ENCODE data around the gene PCDHGA5.
A peak's percentile ranks its signal among the peaks of the same experiment; 100 is the strongest.
"Not testable (repeated sequence)": the region's sequence is repeated elsewhere in the genome, so short reads cannot be mapped to it uniquely, and the experiment has no call there.

PCDHGA5 gene

DNA sequence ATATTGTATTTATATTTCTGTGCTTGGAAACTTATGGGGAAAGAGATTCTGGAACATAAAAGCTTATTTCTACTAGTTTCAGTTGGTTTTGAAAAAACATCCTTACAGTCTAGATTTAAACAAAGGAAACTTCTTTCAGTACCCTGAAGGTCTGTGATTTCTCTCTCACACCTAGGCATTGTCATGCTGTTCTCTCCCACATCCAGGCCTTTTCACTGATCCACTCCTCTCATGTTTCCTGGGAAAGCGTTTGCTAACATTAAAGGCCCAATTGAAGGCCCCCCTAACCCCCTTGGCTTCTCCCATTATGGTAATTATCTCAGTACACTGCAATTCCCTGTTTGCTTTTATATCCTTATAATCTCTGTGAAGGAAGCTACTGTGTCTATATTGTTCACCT lies 21.2 kb upstream of the PCDHGA5 start:
- DNase-seq = no peak
- peaks cover 66% of the 10 kb centered on the region for H3K9me3 Mint-ChIP-seq
- peaks cover 24% of the 10 kb centered on the region for H3K36me3 Mint-ChIP-seq (ENCODE audit: low read depth)
- no peak overlapping the region for H3K27ac Mint-ChIP-seq
- H3K27me3 Mint-ChIP-seq = peaks cover 94% of the 10 kb centered on the region
- peaks cover 4% of the 10 kb centered on the region for H3K4me1 Mint-ChIP-seq (ENCODE audit: low read depth)
- H3K4me3 Mint-ChIP-seq = no peak overlapping the region

DNA sequence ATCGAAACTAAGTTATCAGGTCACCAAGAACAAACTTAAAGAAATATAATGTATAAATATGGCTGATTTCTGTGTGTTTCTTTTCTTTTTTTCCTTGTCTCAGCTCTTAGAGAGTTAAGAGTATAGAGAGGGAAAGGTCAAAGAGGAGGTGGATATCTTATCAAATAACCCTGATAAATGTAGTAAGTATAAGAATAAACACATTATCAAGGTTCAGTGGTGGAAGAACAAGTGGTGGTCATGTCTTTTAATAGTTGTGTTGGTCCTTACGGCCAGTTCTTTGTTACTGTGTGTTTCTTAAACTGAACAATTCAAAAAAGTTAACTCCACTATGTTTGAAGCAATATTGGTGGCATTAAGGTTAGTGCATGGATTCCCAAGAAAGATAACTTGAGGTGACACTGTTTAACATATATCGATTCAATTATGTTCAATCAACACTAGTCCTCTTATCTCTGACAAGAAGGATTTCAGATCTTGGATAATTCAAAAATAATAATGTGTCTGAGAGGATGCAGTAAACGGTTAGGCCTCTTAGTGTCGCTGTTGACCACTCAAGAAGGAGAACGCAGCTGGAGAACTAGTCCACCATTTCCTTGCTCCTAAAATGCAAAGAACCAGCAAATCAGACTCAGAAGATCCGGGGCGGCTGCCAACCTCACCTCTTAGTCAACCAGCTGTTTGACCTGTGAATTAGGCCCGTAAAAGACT lies 20.6 kb upstream of the PCDHGA5 start, which contains the start of gene PCDHGA3:
Gene PCDHGA3 (plus strand): TSS at position 588 of the 711 bp plus-strand sequence. CDS start 205 bp downstream, outside the sequence.
- Mint-ChIP-seq H3K9me3 (peaks cover 63% of the 10 kb centered on the region), H3K27ac (no peak within 1 kb of the TSS), H3K4me3 (peak within 1 kb of the TSS; percentile 48), H3K4me1 (ENCODE audit: low read depth) (peaks cover 4% of the 10 kb centered on the region), H3K36me3 (ENCODE audit: low read depth) (peaks cover 23% of the 10 kb centered on the region), H3K27me3 (peaks cover 92% of the 10 kb centered on the region)
- no peak for DNase-seq

DNA sequence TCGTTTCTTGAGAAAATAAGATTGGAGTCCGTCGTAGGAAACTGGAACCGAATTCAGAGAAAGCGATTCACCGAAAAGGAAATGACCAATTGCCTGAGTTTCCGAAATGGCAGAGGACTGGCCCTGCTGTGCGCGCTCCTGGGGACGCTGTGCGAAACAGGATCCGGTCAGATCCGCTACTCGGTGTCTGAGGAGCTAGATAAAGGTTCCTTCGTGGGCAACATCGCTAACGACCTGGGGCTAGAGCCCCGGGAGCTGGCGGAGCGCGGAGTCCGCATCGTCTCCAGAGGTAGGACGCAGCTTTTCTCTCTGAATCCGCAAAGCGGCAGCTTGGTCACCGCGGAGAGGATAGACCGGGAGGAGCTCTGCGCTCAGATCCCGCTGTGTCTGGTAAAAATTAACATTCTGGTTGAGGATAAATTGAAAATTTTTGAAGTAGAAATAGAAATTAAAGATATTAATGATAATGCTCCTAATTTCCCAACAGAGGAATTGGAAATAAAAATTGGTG lies 20.0 kb upstream of the PCDHGA5 start:
- peaks cover 20% of the 10 kb centered on the region for H3K36me3 Mint-ChIP-seq (ENCODE audit: low read depth)
- H3K9me3 Mint-ChIP-seq = peaks cover 63% of the 10 kb centered on the region
- H3K4me3 Mint-ChIP-seq = peak overlapping the region; percentile 48
- DNase-seq = no peak
- H3K4me1 Mint-ChIP-seq (ENCODE audit: low read depth) = peaks cover 4% of the 10 kb centered on the region
- no peak overlapping the region for H3K27ac Mint-ChIP-seq
- peaks cover 92% of the 10 kb centered on the region for H3K27me3 Mint-ChIP-seq

DNA sequence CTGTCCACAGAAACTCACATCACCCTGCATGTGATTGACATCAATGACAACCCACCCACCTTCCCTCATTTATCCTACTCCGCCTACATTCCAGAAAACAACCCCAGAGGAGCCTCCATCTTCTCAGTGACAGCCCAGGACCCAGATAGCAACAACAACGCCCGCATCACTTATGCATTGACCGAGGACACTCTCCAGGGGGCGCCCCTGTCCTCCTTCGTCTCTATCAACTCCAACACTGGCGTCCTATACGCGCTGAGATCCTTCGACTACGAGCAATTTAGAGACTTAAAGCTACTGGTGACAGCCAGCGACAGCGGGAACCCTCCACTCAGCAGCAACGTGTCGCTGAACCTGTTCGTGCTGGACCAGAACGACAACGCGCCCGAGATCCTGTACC lies 18.6 kb upstream of the PCDHGA5 start:
- H3K9me3 Mint-ChIP-seq = peaks cover 58% of the 10 kb centered on the region
- H3K4me1 Mint-ChIP-seq (ENCODE audit: low read depth) = peaks cover 4% of the 10 kb centered on the region

DNA sequence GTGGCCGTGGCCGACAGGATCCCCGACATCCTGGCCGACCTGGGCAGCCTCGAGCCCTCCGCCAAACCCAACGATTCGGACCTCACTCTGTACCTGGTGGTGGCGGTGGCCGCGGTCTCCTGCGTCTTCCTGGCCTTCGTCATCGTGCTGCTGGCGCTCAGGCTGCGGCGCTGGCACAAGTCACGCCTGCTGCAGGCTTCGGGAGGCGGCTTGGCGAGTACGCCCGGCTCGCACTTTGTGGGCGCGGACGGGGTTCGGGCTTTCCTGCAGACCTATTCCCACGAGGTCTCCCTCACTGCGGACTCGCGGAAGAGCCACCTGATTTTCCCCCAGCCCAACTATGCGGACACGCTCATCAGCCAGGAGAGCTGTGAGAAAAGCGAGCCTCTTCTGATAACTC lies 17.9 kb upstream of the PCDHGA5 start:
- Mint-ChIP-seq H3K9me3 (peaks cover 62% of the 10 kb centered on the region), H3K36me3 (ENCODE audit: low read depth) (peaks cover 14% of the 10 kb centered on the region), H3K27me3 (peaks cover 91% of the 10 kb centered on the region)
- H3K4me1 Mint-ChIP-seq (ENCODE audit: low read depth); DNase-seq; H3K27ac Mint-ChIP-seq; H3K4me3 Mint-ChIP-seq: not testable (repeated sequence)

More for the DNA sequence above, 18.6 kb upstream of the PCDHGA5 start:
- Mint-ChIP-seq H3K27ac (no peak overlapping the region), H3K36me3 (ENCODE audit: low read depth) (peaks cover 15% of the 10 kb centered on the region), H3K4me3 (no peak overlapping the region), H3K27me3 (peaks cover 89% of the 10 kb centered on the region)
- DNase-seq = no peak

DNA sequence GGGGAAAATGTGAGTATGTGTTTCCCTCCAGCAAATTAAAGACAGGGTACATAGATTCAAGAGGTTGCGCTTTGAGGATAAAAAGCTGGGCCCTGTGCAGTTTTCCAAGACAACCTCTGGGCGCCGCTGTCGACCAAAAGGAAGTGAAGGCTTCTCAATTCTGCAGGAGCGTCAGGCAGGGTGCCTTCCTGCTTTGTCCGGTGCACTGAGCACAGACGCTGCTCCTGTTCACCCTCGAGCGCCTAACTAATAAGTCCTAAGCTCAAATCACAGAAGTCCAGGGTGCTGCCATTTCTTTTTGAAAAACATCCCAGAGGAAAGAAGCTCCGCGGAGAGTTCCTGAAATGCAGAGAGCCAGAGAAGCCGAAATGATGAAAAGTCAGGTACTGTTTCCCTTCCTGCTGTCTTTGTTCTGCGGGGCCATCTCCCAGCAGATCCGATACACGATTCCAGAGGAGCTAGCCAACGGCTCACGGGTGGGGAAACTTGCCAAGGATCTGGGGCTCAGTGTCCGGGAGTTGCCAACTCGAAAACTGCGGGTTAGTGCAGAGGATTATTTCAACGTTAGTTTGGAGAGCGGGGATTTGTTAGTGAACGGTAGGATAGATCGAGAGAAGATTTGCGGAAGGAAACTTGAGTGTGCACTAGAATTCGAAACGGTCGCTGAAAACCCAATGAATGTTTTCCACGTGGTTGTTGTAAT lies 13.9 kb upstream of the PCDHGA5 start, which contains the start of gene PCDHGB1:
Gene PCDHGB1 (plus strand): TSS at position 183 of the 703 bp plus-strand sequence. CDS start 162 bp downstream, at position 345.
- Mint-ChIP-seq H3K4me3 (peak within 1 kb of the TSS; percentile 47), H3K27ac (no peak within 1 kb of the TSS), H3K4me1 (ENCODE audit: low read depth) (no peaks in the 10 kb centered on the region), H3K27me3 (peaks cover 89% of the 10 kb centered on the region), H3K36me3 (ENCODE audit: low read depth) (peaks cover 8% of the 10 kb centered on the region), H3K9me3 (peaks cover 38% of the 10 kb centered on the region)
- no peak for DNase-seq

GRCh38 chr5:141351591-141351990 lies 12.4 kb upstream of the PCDHGA5 start:
- Mint-ChIP-seq H3K4me1 (ENCODE audit: low read depth) (no peaks in the 10 kb centered on the region), H3K36me3 (ENCODE audit: low read depth) (peaks cover 7% of the 10 kb centered on the region), H3K4me3 (no peak overlapping the region), H3K9me3 (peaks cover 46% of the 10 kb centered on the region), H3K27me3 (peaks cover 92% of the 10 kb centered on the region), H3K27ac (no peak overlapping the region)
- DNase-seq = no peak

GRCh38 chr5:141354900-141355469 lies 9.0 kb upstream of the PCDHGA5 start, which contains the start of gene PCDHGA4:
Gene PCDHGA4 (plus strand): TSS chr5:141355021. CDS start chr5:141355108, 87 bp downstream.
- Mint-ChIP-seq H3K4me3 (no peak within 1 kb of the TSS), H3K36me3 (ENCODE audit: low read depth) (peaks cover 7% of the 10 kb centered on the region), H3K27ac (no peak within 1 kb of the TSS), H3K9me3 (peaks cover 40% of the 10 kb centered on the region), H3K4me1 (ENCODE audit: low read depth) (peaks cover 2% of the 10 kb centered on the region), H3K27me3 (peaks cover 93% of the 10 kb centered on the region)
- DNase-seq = no peak

DNA sequence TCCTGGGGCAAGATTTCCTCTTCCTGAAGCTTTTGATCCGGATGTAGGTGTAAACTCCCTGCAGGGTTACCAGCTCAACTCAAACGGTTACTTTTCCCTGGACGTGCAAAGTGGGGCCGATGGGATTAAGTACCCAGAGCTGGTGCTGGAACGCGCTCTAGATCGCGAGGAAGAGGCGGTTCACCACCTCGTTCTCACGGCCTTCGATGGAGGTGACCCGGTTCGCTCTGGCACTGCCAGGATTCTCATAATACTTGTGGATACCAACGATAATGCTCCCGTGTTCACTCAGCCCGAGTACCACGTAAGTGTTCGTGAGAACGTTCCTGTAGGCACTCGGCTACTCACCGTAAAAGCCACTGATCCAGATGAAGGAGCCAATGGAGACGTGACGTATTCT lies 8.3 kb upstream of the PCDHGA5 start:
- Mint-ChIP-seq H3K27ac (no peak overlapping the region), H3K27me3 (peaks cover 93% of the 10 kb centered on the region), H3K36me3 (ENCODE audit: low read depth) (peaks cover 10% of the 10 kb centered on the region), H3K9me3 (peaks cover 36% of the 10 kb centered on the region), H3K4me1 (ENCODE audit: low read depth) (peaks cover 2% of the 10 kb centered on the region), H3K4me3 (no peak overlapping the region)
- DNase-seq = no peak

- DNase-seq = no peak
- H3K27me3 Mint-ChIP-seq = peaks cover 93% of the 10 kb centered on the region
Measured at GRCh38 chr5:141356133-141356532, 7.8 kb upstream of the PCDHGA5 start.

DNA sequence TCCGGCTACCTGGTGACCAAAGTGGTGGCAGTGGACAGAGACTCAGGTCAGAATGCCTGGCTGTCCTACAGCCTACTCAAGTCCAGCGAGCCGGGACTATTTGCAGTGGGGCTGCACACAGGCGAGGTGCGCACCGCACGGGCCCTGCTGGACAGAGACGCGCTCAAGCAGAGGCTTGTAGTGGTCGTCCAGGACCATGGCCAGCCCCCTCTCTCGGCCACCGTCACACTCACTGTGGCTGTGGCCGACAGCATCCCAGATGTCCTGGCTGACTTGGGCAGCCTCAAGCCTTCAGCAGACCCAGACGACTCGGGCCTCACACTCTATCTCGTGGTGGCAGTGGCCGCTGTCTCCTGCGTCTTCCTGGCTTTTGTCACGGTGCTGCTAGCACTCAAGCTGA lies 7.0 kb upstream of the PCDHGA5 start:
- H3K27ac Mint-ChIP-seq = no peak overlapping the region
- H3K36me3 Mint-ChIP-seq (ENCODE audit: low read depth) = peaks cover 17% of the 10 kb centered on the region
- peaks cover 91% of the 10 kb centered on the region for H3K27me3 Mint-ChIP-seq
- H3K4me1 Mint-ChIP-seq (ENCODE audit: low read depth) = peaks cover 2% of the 10 kb centered on the region
- peaks cover 41% of the 10 kb centered on the region for H3K9me3 Mint-ChIP-seq
- DNase-seq = no peak
- H3K4me3 Mint-ChIP-seq = no peak overlapping the region

More at GRCh38 chr5:141356133-141356532, 7.8 kb upstream of the PCDHGA5 start:
- Mint-ChIP-seq H3K9me3 (peaks cover 37% of the 10 kb centered on the region), H3K27ac (no peak overlapping the region), H3K36me3 (ENCODE audit: low read depth) (peaks cover 14% of the 10 kb centered on the region), H3K4me3 (no peak overlapping the region), H3K4me1 (ENCODE audit: low read depth) (peaks cover 2% of the 10 kb centered on the region)

DNA sequence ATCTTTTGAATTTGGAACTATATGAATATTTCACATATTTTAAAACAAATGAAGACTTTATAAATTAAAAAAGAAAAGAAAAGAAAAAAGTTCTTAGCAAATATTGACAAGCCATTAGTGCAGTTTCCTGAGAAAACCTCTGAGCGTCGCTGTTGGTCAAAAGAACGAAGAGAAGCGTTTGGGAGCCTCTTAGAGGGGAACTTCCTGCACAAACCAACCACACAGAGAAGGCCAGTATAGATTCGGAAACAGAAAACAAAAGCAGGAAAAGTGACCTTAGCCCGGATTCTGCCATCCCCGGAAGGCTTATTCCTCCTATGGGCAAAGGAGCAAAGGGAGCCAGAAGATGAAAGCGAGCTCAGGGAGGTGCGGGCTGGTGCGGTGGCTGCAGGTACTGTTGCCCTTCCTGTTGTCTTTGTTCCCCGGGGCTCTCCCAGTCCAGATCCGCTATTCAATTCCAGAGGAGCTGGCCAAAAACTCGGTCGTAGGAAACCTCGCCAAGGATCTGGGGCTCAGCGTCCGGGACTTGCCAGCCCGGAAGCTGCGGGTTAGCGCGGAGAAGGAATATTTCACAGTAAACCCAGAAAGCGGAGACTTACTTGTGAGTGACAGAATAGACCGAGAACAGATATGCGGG lies 4.1 kb upstream of the PCDHGA5 start, which contains the start of gene PCDHGB2:
Gene PCDHGB2 (plus strand): TSS at position 205 of the 637 bp plus-strand sequence. CDS start 142 bp downstream, at position 347.
- no peak within 1 kb of the TSS for H3K27ac Mint-ChIP-seq
- H3K4me3 Mint-ChIP-seq = peak within 1 kb of the TSS; percentile 50
- H3K4me1 Mint-ChIP-seq (ENCODE audit: low read depth) = peaks cover 2% of the 10 kb centered on the region
- DNase-seq = no peak
- H3K27me3 Mint-ChIP-seq = peaks cover 93% of the 10 kb centered on the region
- peaks cover 27% of the 10 kb centered on the region for H3K36me3 Mint-ChIP-seq (ENCODE audit: low read depth)
- peaks cover 59% of the 10 kb centered on the region for H3K9me3 Mint-ChIP-seq

DNA sequence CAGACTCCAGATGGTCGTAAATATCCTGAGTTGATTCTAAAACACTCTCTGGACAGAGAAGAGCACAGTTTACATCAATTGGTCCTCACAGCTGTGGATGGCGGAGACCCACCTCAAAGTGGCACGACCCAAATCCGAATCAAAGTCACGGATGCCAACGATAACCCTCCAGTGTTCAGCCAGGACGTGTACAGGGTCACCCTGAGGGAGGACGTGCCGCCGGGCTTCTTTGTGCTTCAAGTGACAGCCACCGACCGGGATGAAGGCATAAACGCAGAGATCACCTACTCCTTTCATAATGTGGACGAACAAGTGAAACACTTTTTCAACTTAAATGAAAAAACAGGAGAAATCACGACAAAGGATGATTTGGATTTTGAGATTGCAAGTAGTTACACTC lies 3.3 kb upstream of the PCDHGA5 start:
- Mint-ChIP-seq H3K4me1 (ENCODE audit: low read depth) (peaks cover 2% of the 10 kb centered on the region), H3K4me3 (no peak overlapping the region), H3K27me3 (peaks cover 93% of the 10 kb centered on the region), H3K9me3 (peaks cover 61% of the 10 kb centered on the region), H3K27ac (no peak overlapping the region), H3K36me3 (ENCODE audit: low read depth) (peaks cover 31% of the 10 kb centered on the region)
- DNase-seq = no peak

DNA sequence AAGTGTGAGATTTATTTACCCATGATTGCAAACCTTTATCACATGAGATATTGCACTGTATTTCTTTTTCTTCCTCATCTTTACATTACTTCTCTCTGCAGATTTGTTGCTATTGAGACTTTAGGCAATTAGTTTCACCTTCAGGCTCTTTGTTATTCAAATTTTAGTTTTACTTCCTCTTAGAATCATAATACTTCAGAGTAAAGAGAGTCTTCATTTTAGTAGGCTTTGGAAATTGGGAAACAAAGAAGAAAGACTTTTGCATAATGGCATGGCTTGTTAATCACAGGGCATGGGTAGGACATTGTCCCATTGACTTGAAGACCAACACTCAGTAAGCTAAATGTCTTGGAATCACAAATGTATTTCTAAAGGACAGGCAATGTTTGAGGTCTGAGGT lies 1.2 kb upstream of the PCDHGA5 start:
- H3K4me1 Mint-ChIP-seq (ENCODE audit: low read depth) = peaks cover 2% of the 10 kb centered on the region
- peaks cover 56% of the 10 kb centered on the region for H3K9me3 Mint-ChIP-seq
- no peak overlapping the region for H3K27ac Mint-ChIP-seq
- peaks cover 31% of the 10 kb centered on the region for H3K36me3 Mint-ChIP-seq (ENCODE audit: low read depth)
- peaks cover 89% of the 10 kb centered on the region for H3K27me3 Mint-ChIP-seq
- no peak overlapping the region for H3K4me3 Mint-ChIP-seq
- DNase-seq = no peak

Data from activated T-cell treated with anti-CD3 and anti-CD28 coated beads, Interleukin-2, amount 50 U/mL, for 24 hours (primary cell).